ENCODE results near the gene SH3TC1. TPM values are rescaled to one million over a fixed set of nuclear protein-coding genes. Genes with fewer than 3 reads are reported as not detected.

Gene SH3TC1
- total RNA-seq, 2 experiments from 2014 or later, result 5.9 to 6.0 TPM

GRCh38 chr4:8209181-8209874 is 10.2 kb downstream of the SH3TC1 start:
- ChIA-PET CTCF (no interaction called here), POLR2A (no interaction called here)

- CTCF ChIA-PET, result no interaction called here
Observed at GRCh38 chr4:8210010-8210409, 10.9 kb downstream of the SH3TC1 start.

GRCh38 chr4:8210616-8211015 is 11.5 kb downstream of the SH3TC1 start:
- POLR2A ChIA-PET, result interaction anchor here (0.6 kb wide), 1 partner anchor 247 kb away, joined by 4 read pairs; no protein-coding TSS in a partner anchor
- CTCF ChIA-PET, result no interaction called here

More at GRCh38 chr4:8210010-8210409, 10.9 kb downstream of the SH3TC1 start:
- POLR2A ChIA-PET, result no interaction called here

- ChIA-PET POLR2A (interaction anchor here (0.6 kb wide), 1 partner anchor 246 kb away, joined by 4 read pairs; no protein-coding TSS in a partner anchor), CTCF (no interaction called here)
Observed at GRCh38 chr4:8211251-8211650, 12.2 kb downstream of the SH3TC1 start.

GRCh38 chr4:8211737-8212581 is 12.9 kb downstream of the SH3TC1 start:
- ChIA-PET CTCF (no interaction called here), POLR2A (interaction anchor here (0.6 kb wide), 1 partner anchor 723 kb away, joined by 4 read pairs; no protein-coding TSS in a partner anchor)

- ChIA-PET POLR2A (interaction anchor here (0.6 kb wide), 1 partner anchor 722 kb away, joined by 4 read pairs; no protein-coding TSS in a partner anchor), CTCF (no interaction called here)
Observed at GRCh38 chr4:8212622-8213021, 13.5 kb downstream of the SH3TC1 start.

- ChIA-PET CTCF (no interaction called here), POLR2A (no interaction called here)
Observed at GRCh38 chr4:8213121-8213520, 14.0 kb downstream of the SH3TC1 start.

- ChIA-PET POLR2A (no interaction called here), CTCF (interaction anchor here (0.7 to 1.1 kb wide), 2 partner anchors 8 to 37 kb away, joined by 3 to 5 read pairs; no protein-coding TSS in a partner anchor)
Observed at GRCh38 chr4:8214136-8214535, 15.0 kb downstream of the SH3TC1 start.

- CTCF ChIA-PET, result no interaction called here
- POLR2A ChIA-PET, result no interaction called here
Observed at GRCh38 chr4:8215001-8215427, 15.9 kb downstream of the SH3TC1 start.

GRCh38 chr4:8215641-8216442 is 16.8 kb downstream of the SH3TC1 start:
- POLR2A ChIA-PET, result no interaction called here
- CTCF ChIA-PET, result no interaction called here

GRCh38 chr4:8216443-8217245 is 17.6 kb downstream of the SH3TC1 start:
- POLR2A ChIA-PET, result no interaction called here

GRCh38 chr4:8217246-8217511 is 18.1 kb downstream of the SH3TC1 start:
- ChIA-PET CTCF (no interaction called here), POLR2A (no interaction called here)

More at GRCh38 chr4:8216443-8217245, 17.6 kb downstream of the SH3TC1 start:
- CTCF ChIA-PET, result no interaction called here

GRCh38 chr4:8217871-8218270 is 18.8 kb downstream of the SH3TC1 start:
- POLR2A ChIA-PET, result no interaction called here
- CTCF ChIA-PET, result no interaction called here

- ChIA-PET POLR2A (no interaction called here), CTCF (no interaction called here)
Observed at GRCh38 chr4:8218371-8219031, 19.4 kb downstream of the SH3TC1 start.

- ChIA-PET POLR2A (no interaction called here), CTCF (no interaction called here)
Observed at GRCh38 chr4:8219236-8219635, 20.1 kb downstream of the SH3TC1 start.

GRCh38 chr4:8220661-8221450 is 21.8 kb downstream of the SH3TC1 start:
- CTCF ChIA-PET, result interaction anchor here (1.8 kb wide), 1 partner anchor 21 kb away, joined by 4 read pairs; the partner anchor contains the start of gene SH3TC1

GRCh38 chr4:8221476-8221875 is 22.4 kb downstream of the SH3TC1 start:
- ChIA-PET POLR2A (no interaction called here), CTCF (interaction anchor here (1.8 kb wide), 1 partner anchor 22 kb away, joined by 4 read pairs; the partner anchor contains the start of gene SH3TC1)

More at GRCh38 chr4:8220661-8221450, 21.8 kb downstream of the SH3TC1 start:
- POLR2A ChIA-PET, result no interaction called here

GRCh38 chr4:8221985-8222384 is 22.9 kb downstream of the SH3TC1 start:
- POLR2A ChIA-PET, result no interaction called here
- CTCF ChIA-PET, result interaction anchor here (0.7 to 1.8 kb wide), 2 partner anchors 8 to 23 kb away, joined by 4 to 5 read pairs; partner anchors contain the start of gene SH3TC1
